GM20000 (cell line): ENCODE measurements around the gene ACKR3.

Experiments
- DNase-seq: peaks from one replicate; pipeline ENCODE4 v3.0.0; 2012; ENCODE audit warnings: low spot score
- CTCF ChIP-seq: IDR thresholded peaks from 2 replicates; pipeline ENCODE4 v1.5.1; 2012; ENCODE audit warnings: mild to moderate bottlenecking, control low read depth; ENCODE audit errors: extremely low read depth, missing control alignments

Gene ACKR3

GRCh38 chr2:236585966-236586365, 16.3 kb downstream of the ACKR3 start:
- TF ChIP-seq CTCF, result no peak
- DNase-seq, result no peak

- no peak for DNase-seq
- TF ChIP-seq CTCF, result no peak
Observed at GRCh38 chr2:236587861-236588815, 18.5 kb downstream of the ACKR3 start.

- TF ChIP-seq CTCF, result no peak
- DNase-seq, result no peak
Observed at GRCh38 chr2:236588932-236589592, 19.4 kb downstream of the ACKR3 start.

- TF ChIP-seq CTCF, result no peak
- DNase-seq, result no peak
Observed at GRCh38 chr2:236590846-236591245, 21.2 kb downstream of the ACKR3 start.

GRCh38 chr2:236592821-236593220, 23.2 kb downstream of the ACKR3 start:
- DNase-seq, result no peak
- no peak for TF ChIP-seq CTCF

GRCh38 chr2:236593531-236593930, 23.9 kb downstream of the ACKR3 start:
- no peak for DNase-seq
- no peak for TF ChIP-seq CTCF

GRCh38 chr2:236593956-236594355, 24.3 kb downstream of the ACKR3 start:
- no peak for DNase-seq

More at GRCh38 chr2:236593956-236594355, 24.3 kb downstream of the ACKR3 start:
- no peak for TF ChIP-seq CTCF
